DND-41 (cell line): Measurements from ENCODE around the gene RNF135.

Experiments
- CTCF ChIP-seq: IDR thresholded peaks from 2 replicates; pipeline ENCODE4 v1.5.1; 2012; ENCODE audit warnings: borderline replicate concordance, low read length, moderate library complexity, mild to moderate bottlenecking; ENCODE audit not compliant: poor library complexity, severe bottlenecking; ENCODE audit errors: extremely low read depth
- EZH2 ChIP-seq: IDR thresholded peaks from 3 replicates; pipeline ENCODE4 v1.6.1; 2012; ENCODE audit warnings: borderline replicate concordance, low read depth, mild to moderate bottlenecking, moderate library complexity, low read length, inconsistent platforms; ENCODE audit not compliant: severe bottlenecking

GRCh38 chr17:30982855-30983254, 12.0 kb downstream of the RNF135 start:
- no peak for TF ChIP-seq CTCF
- no peak for TF ChIP-seq EZH2
